ENCODE measurements around the gene HOXA6. TPM values are rescaled to one million over a fixed set of nuclear protein-coding genes. Genes with fewer than 3 reads are reported as not detected.

The HOXA6 gene
- total RNA-seq, 1 experiment from 2014 or later = 12.4 TPM

DNA sequence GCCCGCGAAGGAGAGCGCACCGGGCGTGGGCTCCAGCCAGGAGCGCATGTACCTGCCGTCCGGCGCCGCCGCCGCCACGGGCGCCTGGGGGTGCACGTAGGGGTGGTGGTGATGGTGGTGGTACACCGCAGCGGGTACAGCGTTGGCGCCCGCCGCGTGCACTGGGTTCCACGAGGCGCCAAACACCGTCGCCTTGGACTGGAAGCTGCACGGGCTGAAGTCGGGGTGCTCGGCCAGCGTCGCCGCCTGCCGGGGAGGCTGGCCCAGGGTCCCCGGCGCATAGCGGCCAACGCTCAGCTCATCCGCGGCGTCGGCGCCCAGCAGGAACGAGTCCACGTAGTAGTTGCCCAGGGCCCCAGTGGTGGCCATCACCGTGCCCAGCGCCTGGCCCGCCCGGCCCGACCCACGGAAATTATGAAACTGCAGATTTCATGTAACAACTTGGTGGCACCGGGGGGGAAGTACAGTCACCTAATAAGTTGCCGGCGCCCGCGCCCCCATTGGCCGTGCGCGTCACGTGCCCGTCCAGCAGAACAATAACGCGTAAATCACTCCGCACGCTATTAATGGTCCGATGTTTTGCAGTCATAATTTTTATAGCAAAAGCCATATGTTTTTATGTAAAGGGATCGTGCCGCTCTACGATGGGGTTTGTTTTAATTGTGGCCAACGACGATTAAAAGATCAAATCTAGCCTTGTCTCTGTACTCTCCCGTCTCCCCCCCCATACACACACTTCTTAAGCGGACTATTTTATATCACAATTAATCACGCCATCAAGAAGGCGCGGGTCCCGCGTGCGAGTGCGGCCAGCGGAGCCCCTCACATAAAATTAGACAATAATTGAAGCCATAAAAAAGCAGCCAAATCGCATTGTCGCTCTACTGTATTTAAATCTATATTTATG is 17.8 kb upstream of the HOXA6 start, which contains the start of gene HOXA9:
Gene HOXA9 (minus strand): TSS at position 449 of the 907 bp plus-strand sequence. CDS start 80 bp downstream, at position 369.
- TF ChIP-seq CTCF (IDR thresholded peaks at IDR 0.05; ENCODE audit: unreplicated experiment) = no peak

GRCh38 chr7:27164367-27165088 is 17.0 kb upstream of the HOXA6 start:
- Mint-ChIP-seq H3K4me1 (ENCODE audit: low read depth, unreplicated experiment) (peaks cover 11% of the 10 kb centered on the region), H3K27me3 (ENCODE audit: unreplicated experiment) (no peaks in the 10 kb centered on the region), H3K36me3 (ENCODE audit: insufficient read depth, unreplicated experiment) (peaks cover 14% of the 10 kb centered on the region), H3K27ac (ENCODE audit: unreplicated experiment) (no peak overlapping the region), H3K4me3 (ENCODE audit: low read depth, unreplicated experiment) (no peak overlapping the region), H3K9me3 (ENCODE audit: low read depth, unreplicated experiment) (no peaks in the 10 kb centered on the region)
- DNase-seq = no peak
- BruUV-seq (replicated peaks) = no TSS peak
- CTCF ChIA-PET = no interaction called here
- no peak for TF ChIP-seq CTCF (IDR thresholded peaks at IDR 0.05; ENCODE audit: unreplicated experiment)
- intact Hi-C loops (cut with micrococcal nuclease; ENCODE audit: unreplicated experiment) = loop anchor here (5.0 kb wide), 1 partner anchor 982 kb away; no protein-coding TSS in a partner anchor

More for the DNA sequence above, 17.8 kb upstream of the HOXA6 start, which contains the start of gene HOXA9:
- Mint-ChIP-seq H3K4me3 (ENCODE audit: low read depth, unreplicated experiment) (no peak within 1 kb of the TSS), H3K36me3 (ENCODE audit: insufficient read depth, unreplicated experiment) (peaks cover 22% of the 10 kb centered on the region), H3K9me3 (ENCODE audit: low read depth, unreplicated experiment) (no peaks in the 10 kb centered on the region), H3K4me1 (ENCODE audit: low read depth, unreplicated experiment) (peaks cover 15% of the 10 kb centered on the region), H3K27me3 (ENCODE audit: unreplicated experiment) (no peaks in the 10 kb centered on the region), H3K27ac (ENCODE audit: unreplicated experiment) (no peak within 1 kb of the TSS)
- intact Hi-C loops (cut with micrococcal nuclease; ENCODE audit: unreplicated experiment) = no loop called here
- no TSS peak for BruUV-seq (replicated peaks)
- CTCF ChIA-PET = no interaction called here
- DNase-seq = no peak

GRCh38 chr7:27164045-27164366 is 16.4 kb upstream of the HOXA6 start:
- TF ChIP-seq CTCF (IDR thresholded peaks at IDR 0.05; ENCODE audit: unreplicated experiment) = no peak
- BruUV-seq (replicated peaks) = no TSS peak
- peaks cover 8% of the 10 kb centered on the region for H3K4me1 Mint-ChIP-seq (ENCODE audit: low read depth, unreplicated experiment)
- intact Hi-C loops (cut with micrococcal nuclease; ENCODE audit: unreplicated experiment) = loop anchor here (5.0 kb wide), 1 partner anchor 982 kb away; no protein-coding TSS in a partner anchor
- H3K27me3 Mint-ChIP-seq (ENCODE audit: unreplicated experiment) = no peaks in the 10 kb centered on the region
- DNase-seq = no peak
- no peak overlapping the region for H3K27ac Mint-ChIP-seq (ENCODE audit: unreplicated experiment)
- no peaks in the 10 kb centered on the region for H3K9me3 Mint-ChIP-seq (ENCODE audit: low read depth, unreplicated experiment)
- CTCF ChIA-PET = no interaction called here
- no peak overlapping the region for H3K4me3 Mint-ChIP-seq (ENCODE audit: low read depth, unreplicated experiment)
- H3K36me3 Mint-ChIP-seq (ENCODE audit: insufficient read depth, unreplicated experiment) = peaks cover 9% of the 10 kb centered on the region

GRCh38 chr7:27163288-27164044 is 15.9 kb upstream of the HOXA6 start:
- DNase-seq = no peak

More at GRCh38 chr7:27163288-27164044, 15.9 kb upstream of the HOXA6 start:
- Mint-ChIP-seq H3K4me3 (ENCODE audit: low read depth, unreplicated experiment) (no peak overlapping the region), H3K9me3 (ENCODE audit: low read depth, unreplicated experiment) (no peaks in the 10 kb centered on the region), H3K36me3 (ENCODE audit: insufficient read depth, unreplicated experiment) (peaks cover 7% of the 10 kb centered on the region), H3K27ac (ENCODE audit: unreplicated experiment) (no peak overlapping the region), H3K4me1 (ENCODE audit: low read depth, unreplicated experiment) (peaks cover 3% of the 10 kb centered on the region), H3K27me3 (ENCODE audit: unreplicated experiment) (no peaks in the 10 kb centered on the region)
- no peak for TF ChIP-seq CTCF (IDR thresholded peaks at IDR 0.05; ENCODE audit: unreplicated experiment)
- CTCF ChIA-PET = no interaction called here
- no TSS peak for BruUV-seq (replicated peaks)
- intact Hi-C loops (cut with micrococcal nuclease; ENCODE audit: unreplicated experiment) = loop anchor here (5.0 kb wide), 1 partner anchor 981 kb away; no protein-coding TSS in a partner anchor
